ENCODE data around the gene NETO2. TPM values are rescaled to one million over a fixed set of nuclear protein-coding genes. Genes with fewer than 3 reads are reported as not detected.
"Not testable (repeated sequence)": the region's sequence is repeated elsewhere in the genome, so short reads cannot be mapped to it uniquely, and the experiment has no call there.

NETO2 gene, protein sequence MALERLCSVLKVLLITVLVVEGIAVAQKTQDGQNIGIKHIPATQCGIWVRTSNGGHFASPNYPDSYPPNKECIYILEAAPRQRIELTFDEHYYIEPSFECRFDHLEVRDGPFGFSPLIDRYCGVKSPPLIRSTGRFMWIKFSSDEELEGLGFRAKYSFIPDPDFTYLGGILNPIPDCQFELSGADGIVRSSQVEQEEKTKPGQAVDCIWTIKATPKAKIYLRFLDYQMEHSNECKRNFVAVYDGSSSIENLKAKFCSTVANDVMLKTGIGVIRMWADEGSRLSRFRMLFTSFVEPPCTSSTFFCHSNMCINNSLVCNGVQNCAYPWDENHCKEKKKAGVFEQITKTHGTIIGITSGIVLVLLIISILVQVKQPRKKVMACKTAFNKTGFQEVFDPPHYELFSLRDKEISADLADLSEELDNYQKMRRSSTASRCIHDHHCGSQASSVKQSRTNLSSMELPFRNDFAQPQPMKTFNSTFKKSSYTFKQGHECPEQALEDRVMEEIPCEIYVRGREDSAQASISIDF
- total RNA-seq, result 1 to 10 TPM; 3.8 to 5.0 TPM

DNA sequence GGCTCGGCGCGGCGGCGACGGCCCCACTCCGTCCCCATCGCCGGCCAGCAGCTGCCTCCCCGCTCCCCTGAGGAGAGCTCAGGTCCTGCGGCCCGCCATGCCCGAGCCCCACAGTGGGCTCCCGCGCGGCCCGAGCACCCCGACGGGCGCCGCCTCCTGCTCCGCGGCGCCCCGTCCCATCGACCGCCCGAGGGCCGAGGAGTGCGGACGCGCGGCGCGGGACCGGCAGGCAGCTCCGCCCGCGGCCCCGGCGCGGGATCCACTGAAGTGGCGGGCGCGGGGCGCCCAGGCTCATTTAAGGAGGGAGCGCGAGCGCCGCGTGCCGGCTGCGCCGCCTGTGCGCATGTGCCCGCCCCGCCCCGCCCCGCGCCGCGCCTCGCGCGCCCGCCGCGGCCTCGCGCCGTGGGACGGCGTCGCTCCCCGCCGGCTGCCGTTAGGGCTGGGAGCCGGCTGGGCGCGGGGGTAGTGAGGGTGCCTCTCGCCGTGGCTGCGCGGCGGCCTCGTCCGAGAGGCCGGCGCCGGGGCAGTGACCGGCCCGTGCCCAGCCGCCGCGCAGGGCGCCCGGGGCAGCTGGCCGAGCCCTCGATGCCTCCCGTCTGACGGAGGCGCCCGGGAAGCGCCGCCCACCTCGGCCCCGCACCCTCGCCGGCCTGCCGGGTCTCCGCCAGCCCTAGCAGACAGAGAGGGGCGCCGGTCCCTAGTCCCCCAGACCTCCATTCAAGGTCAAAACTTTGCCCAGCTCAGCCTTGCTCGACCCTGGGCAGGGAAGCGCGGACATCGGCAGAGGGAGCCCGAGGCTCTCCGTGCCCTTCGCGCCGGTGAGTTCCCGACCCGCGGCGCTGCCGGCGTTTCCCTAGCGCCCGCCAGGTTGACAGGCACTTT is at the start of gene NETO2:
Gene NETO2, minus strand, starts transcription at position 269 of the 882 bp plus-strand sequence. CDS start 333 bp downstream, outside the sequence.
- H3K36me3 Mint-ChIP-seq (ENCODE audit: insufficient read depth in 2 of 2), result peaks cover 0 to 1% of the 10 kb centered on the region in 2 donors
- ATAC-seq (replicated peaks in 1 of 2), result peak; percentile 70 to 76
- peaks cover 26% of the 10 kb centered on the region for H3K4me1 Mint-ChIP-seq (ENCODE audit: low read depth)
- H3K27me3 Mint-ChIP-seq (ENCODE audit: low read depth), result peaks cover 39% of the 10 kb centered on the region
- peak; percentile 68 to 75 for DNase-seq
- H3K4me3 Mint-ChIP-seq, result peak within 1 kb of the TSS; percentile 87 to 95
- H3K27ac Mint-ChIP-seq, result no peak within 1 kb of the TSS
- H3K9me3 Mint-ChIP-seq, result no peaks in the 10 kb centered on the region

DNA sequence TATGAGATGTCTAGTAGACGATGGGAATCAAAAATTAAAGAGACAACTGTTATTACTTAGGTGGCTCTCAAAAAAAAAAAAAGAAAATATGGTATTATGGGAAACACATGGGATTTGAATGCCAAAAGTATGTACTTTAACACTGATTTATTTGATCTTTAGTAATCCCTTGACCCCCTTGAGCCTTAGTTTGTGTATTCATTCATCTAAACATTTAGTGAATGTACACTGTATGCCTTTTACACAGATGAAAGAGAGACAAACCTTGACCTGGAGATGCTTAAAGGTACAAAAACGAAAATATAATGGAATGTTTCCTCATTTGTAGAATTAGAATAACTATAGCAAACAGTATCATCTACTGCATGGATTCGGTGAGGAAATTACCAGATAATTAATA is 38.6 kb upstream of the NETO2 start:
- H3K4me3 Mint-ChIP-seq, result no peak overlapping the region
- DNase-seq (no peak), ATAC-seq (replicated peaks in 1 of 2) (no peak)
- peaks cover 1 to 14% of the 10 kb centered on the region in 2 donors for H3K36me3 Mint-ChIP-seq (ENCODE audit: insufficient read depth in 2 of 2)
- no peak overlapping the region for H3K27ac Mint-ChIP-seq
- no peaks in the 10 kb centered on the region for H3K27me3 Mint-ChIP-seq (ENCODE audit: low read depth)
- H3K4me1 Mint-ChIP-seq (ENCODE audit: low read depth), result no peaks in the 10 kb centered on the region
- peaks cover 0 to 1% of the 10 kb centered on the region in 2 donors for H3K9me3 Mint-ChIP-seq

DNA sequence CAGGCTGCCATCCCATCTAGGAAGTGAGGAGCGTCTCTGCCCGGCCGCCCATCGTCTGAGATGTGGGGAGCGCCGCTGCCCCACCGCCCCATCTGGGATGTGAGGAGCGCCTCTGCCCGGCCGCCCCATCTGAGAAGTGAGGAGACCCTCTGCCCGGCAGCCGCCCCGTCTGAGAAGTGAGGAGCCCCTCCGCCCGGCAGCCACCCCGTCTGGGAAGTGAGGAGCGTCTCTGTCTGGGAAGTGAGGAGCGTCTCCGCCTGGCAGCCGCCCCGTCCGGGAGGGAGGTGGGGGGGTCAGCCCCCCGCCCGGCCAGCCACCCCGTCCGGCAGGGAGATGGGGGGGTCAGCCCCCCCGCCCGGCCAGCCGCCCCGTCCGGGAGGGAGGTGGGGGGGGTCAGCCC is 37.3 kb upstream of the NETO2 start:
- not testable (repeated sequence) for H3K4me1 Mint-ChIP-seq (ENCODE audit: low read depth); H3K4me3 Mint-ChIP-seq; DNase-seq; ATAC-seq (replicated peaks in 1 of 2); H3K27ac Mint-ChIP-seq; H3K27me3 Mint-ChIP-seq (ENCODE audit: low read depth); H3K9me3 Mint-ChIP-seq
- peaks cover 1 to 14% of the 10 kb centered on the region in 2 donors for H3K36me3 Mint-ChIP-seq (ENCODE audit: insufficient read depth in 2 of 2)

DNA sequence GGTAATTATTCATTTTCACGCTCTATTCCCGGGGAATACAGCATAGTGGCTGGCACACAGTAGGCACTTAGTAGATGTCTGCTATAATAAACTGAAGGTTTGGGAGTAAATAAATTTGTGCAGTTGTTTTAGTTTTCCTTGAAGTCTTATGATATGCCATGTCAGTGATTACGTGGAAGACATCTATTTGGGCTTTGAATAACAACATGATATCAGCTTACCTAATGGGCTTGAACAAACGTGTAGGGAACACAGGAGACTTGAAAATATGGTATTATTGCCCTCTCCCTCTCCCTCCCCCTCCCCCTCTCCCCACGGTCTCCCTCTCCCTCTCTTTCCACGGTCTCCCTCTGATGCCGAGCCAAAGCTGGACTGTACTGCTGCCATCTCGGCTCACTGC is 36.3 kb upstream of the NETO2 start:
- no peak for DNase-seq
- no peaks in the 10 kb centered on the region for H3K27me3 Mint-ChIP-seq (ENCODE audit: low read depth)
- H3K9me3 Mint-ChIP-seq, result no peaks in the 10 kb centered on the region
- no peaks in the 10 kb centered on the region for H3K4me1 Mint-ChIP-seq (ENCODE audit: low read depth)
- no peak for ATAC-seq (replicated peaks in 1 of 2)
- no peak overlapping the region for H3K4me3 Mint-ChIP-seq
- peaks cover 0 to 12% of the 10 kb centered on the region in 2 donors for H3K36me3 Mint-ChIP-seq (ENCODE audit: insufficient read depth in 2 of 2)
- no peak overlapping the region for H3K27ac Mint-ChIP-seq

DNA sequence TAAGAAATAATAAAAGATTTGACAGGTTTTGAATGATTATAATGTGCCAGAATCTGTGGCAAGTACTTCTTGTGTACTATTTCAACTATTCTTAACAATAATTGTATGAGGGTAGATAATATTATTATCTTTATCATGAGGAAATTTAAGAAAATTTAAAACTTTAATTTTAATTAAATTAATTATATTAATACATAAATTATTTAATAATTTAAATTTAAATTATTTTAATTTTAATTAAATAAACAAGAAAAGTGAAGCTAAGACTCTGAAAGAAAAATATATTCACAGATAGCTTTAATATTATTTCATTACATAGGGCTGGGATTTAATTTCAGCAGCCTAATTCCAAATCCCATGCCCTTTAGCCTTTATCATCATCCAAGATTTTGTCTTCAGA is 31.4 kb upstream of the NETO2 start:
- Mint-ChIP-seq H3K9me3 (peaks cover 2% of the 10 kb centered on the region in 2 donors), H3K4me3 (no peak overlapping the region), H3K4me1 (ENCODE audit: low read depth) (no peaks in the 10 kb centered on the region), H3K27me3 (ENCODE audit: low read depth) (no peaks in the 10 kb centered on the region), H3K36me3 (ENCODE audit: insufficient read depth in 2 of 2) (peaks cover 0 to 2% of the 10 kb centered on the region in 2 donors), H3K27ac (no peak overlapping the region)
- ATAC-seq (replicated peaks in 1 of 2) (no peak), DNase-seq (no peak)

DNA sequence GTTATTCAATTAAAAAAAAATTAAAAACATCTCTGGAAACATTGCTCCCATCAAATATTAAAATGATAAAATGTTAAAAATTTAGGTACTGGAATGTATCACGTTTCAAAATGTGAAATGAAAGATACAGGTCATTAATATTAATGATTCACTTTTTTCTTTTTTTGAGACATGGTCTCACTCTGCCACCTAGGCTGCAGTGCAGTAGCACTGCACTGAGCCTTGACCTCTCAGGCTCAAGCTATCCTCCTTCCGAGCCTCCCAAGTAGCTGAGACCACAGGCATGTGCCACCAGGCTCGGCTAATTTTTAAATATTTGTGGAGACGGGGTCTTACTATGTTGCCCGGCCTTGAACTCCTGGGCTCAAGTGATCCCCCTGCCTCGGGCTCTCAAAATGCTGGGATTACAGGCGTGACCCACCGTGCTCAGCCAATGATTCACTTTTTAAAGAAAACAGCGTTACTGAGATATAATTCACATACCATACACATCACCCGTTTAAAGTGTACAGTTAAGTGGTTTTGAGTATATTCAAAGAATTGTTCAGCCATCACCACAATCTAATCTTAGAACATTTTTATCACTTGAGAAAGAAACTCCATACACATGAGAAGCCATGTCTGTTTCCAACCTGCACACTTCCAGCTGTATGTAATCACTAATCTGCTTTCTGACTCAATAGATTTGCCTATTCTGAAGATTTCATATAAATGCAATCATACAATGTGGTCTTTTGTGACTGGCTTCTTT is 19.1 kb upstream of the NETO2 start:
- Mint-ChIP-seq H3K4me3 (no peak overlapping the region), H3K27ac (no peak overlapping the region), H3K27me3 (ENCODE audit: low read depth) (no peaks in the 10 kb centered on the region), H3K4me1 (ENCODE audit: low read depth) (no peaks in the 10 kb centered on the region), H3K9me3 (no peaks in the 10 kb centered on the region), H3K36me3 (ENCODE audit: insufficient read depth in 2 of 2) (peaks cover 0 to 2% of the 10 kb centered on the region in 2 donors)
- DNase-seq (no peak), ATAC-seq (replicated peaks in 1 of 2) (no peak)

DNA sequence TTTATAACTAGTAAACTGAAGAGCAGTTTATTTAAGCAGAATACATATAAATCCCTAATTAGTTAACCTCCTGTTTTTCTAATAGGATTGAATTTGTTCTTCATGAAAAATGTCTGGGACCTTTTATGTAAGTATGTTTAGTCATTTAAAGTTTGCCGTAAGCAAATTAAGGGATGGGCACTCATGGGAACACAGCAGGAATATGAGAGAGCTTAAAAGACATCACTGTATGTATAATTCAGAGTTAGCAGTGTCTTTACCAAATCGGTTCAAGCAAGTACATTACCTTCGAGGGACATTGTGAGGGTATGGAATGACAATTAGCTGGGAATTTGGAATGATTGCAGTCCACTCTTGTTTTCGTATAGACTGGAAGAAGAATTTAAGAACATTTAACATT is 17.7 kb upstream of the NETO2 start:
- ATAC-seq (replicated peaks in 1 of 2) (no peak), DNase-seq (no peak)
- Mint-ChIP-seq H3K36me3 (ENCODE audit: insufficient read depth in 2 of 2) (peaks cover 2 to 3% of the 10 kb centered on the region in 2 donors), H3K4me1 (ENCODE audit: low read depth) (no peaks in the 10 kb centered on the region), H3K9me3 (no peaks in the 10 kb centered on the region), H3K4me3 (no peak overlapping the region), H3K27me3 (ENCODE audit: low read depth) (no peaks in the 10 kb centered on the region), H3K27ac (no peak overlapping the region)

DNA sequence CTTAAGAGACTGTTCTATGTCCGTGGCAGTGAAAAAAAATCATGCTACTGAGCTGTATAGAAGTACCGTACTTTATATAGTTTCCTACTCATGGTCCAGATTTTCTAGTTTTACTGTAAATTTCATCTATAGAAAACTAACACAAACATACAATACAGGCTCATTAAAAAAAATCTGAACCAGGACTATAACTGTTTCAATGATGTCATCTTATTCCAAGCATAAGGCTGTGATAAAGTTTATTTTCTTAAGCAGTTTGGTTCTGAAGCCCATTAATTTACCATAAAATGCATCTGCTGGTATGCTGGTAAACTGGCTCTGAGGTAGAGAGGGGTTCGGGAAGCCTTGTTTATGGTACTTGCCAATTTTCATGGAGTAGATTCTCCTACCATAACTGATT is 16.7 kb upstream of the NETO2 start:
- no peaks in the 10 kb centered on the region for H3K4me1 Mint-ChIP-seq (ENCODE audit: low read depth)
- peaks cover 2 to 3% of the 10 kb centered on the region in 2 donors for H3K36me3 Mint-ChIP-seq (ENCODE audit: insufficient read depth in 2 of 2)
- no peaks in the 10 kb centered on the region for H3K9me3 Mint-ChIP-seq
- no peak overlapping the region for H3K4me3 Mint-ChIP-seq
- ATAC-seq (replicated peaks in 1 of 2) (no peak), DNase-seq (no peak)
- no peaks in the 10 kb centered on the region for H3K27me3 Mint-ChIP-seq (ENCODE audit: low read depth)
- no peak overlapping the region for H3K27ac Mint-ChIP-seq

DNA sequence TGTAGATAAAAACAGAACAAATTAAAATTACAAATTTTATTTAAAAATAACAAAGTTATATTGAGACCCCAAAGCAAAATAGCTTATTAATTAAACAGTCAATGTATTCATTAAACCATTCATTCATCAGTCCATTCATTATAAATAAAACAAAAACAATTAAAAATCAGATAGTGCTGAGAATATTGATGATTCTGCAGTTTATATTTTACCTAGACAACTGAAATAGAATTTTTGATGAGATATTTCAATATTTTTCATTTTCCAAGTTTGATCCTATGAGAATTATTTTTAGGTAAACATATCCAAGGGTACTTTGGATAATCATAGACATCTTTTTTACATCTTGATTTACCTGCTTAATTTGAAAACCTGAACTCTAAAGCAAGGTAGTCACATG is 15.2 kb upstream of the NETO2 start:
- Mint-ChIP-seq H3K4me3 (no peak overlapping the region), H3K9me3 (no peaks in the 10 kb centered on the region), H3K4me1 (ENCODE audit: low read depth) (no peaks in the 10 kb centered on the region), H3K36me3 (ENCODE audit: insufficient read depth in 2 of 2) (peaks cover 2 to 3% of the 10 kb centered on the region in 2 donors), H3K27ac (no peak overlapping the region), H3K27me3 (ENCODE audit: low read depth) (no peaks in the 10 kb centered on the region)
- ATAC-seq (replicated peaks in 1 of 2), result no peak
- no peak for DNase-seq

DNA sequence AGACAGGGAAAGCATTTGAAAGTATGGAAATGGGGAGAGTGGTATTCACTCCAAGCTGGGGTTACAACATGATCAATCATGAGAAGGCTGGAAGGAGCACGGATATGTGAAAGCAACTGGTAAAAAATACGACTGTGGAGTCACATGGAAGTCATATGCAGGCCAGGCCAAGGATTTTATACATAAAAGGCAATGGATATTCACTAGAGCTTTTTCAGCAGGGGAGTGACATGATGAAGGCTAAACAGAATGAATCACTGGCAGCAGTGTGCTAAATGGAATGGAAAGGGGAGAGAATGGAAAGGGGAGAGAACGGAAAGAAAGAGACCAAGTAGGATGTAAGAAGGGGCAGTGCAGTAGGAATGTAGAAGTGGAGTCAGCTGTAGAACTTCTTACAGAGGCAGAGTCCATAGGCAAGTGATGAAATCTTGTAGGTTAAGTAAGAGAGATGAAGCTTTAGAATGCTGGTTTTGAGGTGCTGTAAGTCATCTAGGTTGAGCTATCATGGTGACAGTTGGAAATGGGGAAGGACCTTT is 13.0 kb upstream of the NETO2 start:
- ATAC-seq (replicated peaks in 1 of 2) (no peak), DNase-seq (no peak)
- Mint-ChIP-seq H3K4me3 (no peak overlapping the region), H3K9me3 (peaks cover 0 to 2% of the 10 kb centered on the region in 2 donors), H3K27me3 (ENCODE audit: low read depth) (no peaks in the 10 kb centered on the region), H3K36me3 (ENCODE audit: insufficient read depth in 2 of 2) (peaks cover 12 to 20% of the 10 kb centered on the region in 2 donors), H3K27ac (no peak overlapping the region), H3K4me1 (ENCODE audit: low read depth) (no peaks in the 10 kb centered on the region)

DNA sequence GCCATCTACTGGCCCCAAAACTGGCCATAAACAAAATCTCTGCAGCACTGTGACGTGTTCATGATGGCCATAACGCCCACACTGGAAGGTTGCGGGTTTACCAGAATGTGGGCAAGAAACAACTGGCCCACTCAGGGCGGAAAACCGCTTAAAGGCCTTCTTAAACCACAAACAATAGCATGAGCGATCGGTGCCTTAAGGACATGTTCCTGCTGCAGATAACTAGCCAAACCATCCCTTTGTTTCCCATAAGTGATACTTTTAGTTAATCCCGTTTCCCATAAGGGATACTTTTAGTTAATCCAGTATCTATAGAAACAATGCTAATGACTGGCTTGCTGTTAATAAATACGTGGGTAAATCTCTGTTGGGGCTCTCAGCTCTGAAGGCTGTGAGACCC is 8.8 kb upstream of the NETO2 start:
- not testable (repeated sequence) for H3K27me3 Mint-ChIP-seq (ENCODE audit: low read depth); ATAC-seq (replicated peaks in 1 of 2); H3K4me1 Mint-ChIP-seq (ENCODE audit: low read depth); DNase-seq; H3K4me3 Mint-ChIP-seq; H3K9me3 Mint-ChIP-seq; H3K27ac Mint-ChIP-seq
- H3K36me3 Mint-ChIP-seq (ENCODE audit: insufficient read depth in 2 of 2), result peaks cover 10 to 23% of the 10 kb centered on the region in 2 donors

DNA sequence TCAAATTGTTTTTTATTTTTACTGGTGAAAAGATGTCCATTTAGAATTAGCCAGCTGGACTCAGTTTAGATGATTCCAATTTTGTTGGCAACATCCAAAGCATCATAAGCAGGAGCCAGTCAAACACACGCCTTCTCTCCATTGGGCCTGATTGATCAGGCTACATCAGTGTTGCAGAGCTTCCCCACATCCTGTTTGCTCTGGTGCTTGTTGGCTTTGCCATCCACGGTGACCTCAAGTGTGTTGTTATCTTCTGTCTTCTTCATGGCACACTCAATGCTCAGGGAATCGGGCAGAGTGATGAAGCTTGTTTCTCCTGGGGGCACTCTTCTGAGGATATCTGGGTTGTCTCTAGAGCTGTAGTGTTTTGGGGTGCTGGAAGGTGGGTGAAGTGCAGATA is 6.3 kb upstream of the NETO2 start:
- H3K4me3 Mint-ChIP-seq, result no peak overlapping the region
- H3K27ac Mint-ChIP-seq, result no peak overlapping the region
- peaks cover 11% of the 10 kb centered on the region for H3K27me3 Mint-ChIP-seq (ENCODE audit: low read depth)
- DNase-seq (no peak), ATAC-seq (replicated peaks in 1 of 2) (no peak)
- peaks cover 10 to 21% of the 10 kb centered on the region in 2 donors for H3K36me3 Mint-ChIP-seq (ENCODE audit: insufficient read depth in 2 of 2)
- peaks cover 0 to 2% of the 10 kb centered on the region in 2 donors for H3K9me3 Mint-ChIP-seq
- no peaks in the 10 kb centered on the region for H3K4me1 Mint-ChIP-seq (ENCODE audit: low read depth)

All from activated T-cell treated with anti-CD3 and anti-CD28 coated beads, Interleukin-2, amount 50 U/mL, for 72 hours (primary cell).